Measurements from ENCODE around the gene ETS2.

- TF ChIP-seq, protein P1, sequence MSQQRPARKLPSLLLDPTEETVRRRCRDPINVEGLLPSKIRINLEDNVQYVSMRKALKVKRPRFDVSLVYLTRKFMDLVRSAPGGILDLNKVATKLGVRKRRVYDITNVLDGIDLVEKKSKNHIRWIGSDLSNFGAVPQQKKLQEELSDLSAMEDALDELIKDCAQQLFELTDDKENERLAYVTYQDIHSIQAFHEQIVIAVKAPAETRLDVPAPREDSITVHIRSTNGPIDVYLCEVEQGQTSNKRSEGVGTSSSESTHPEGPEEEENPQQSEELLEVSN (IDR thresholded peaks at IDR 0.05): no peak
- no peak for TF ChIP-seq RAD21 (IDR thresholded peaks at IDR 0.05 in 1 of 2, conservative IDR thresholded peaks at IDR 0.05 in 1 of 2; ENCODE audit: low read depth in 2 of 2, low read length in 2 of 2)
- TF ChIP-seq TAF1 (IDR thresholded peaks at IDR 0.05; ENCODE audit: low read depth, low read length): no peak
Measured at GRCh38 chr21:38768471-38769063, 37.2 kb upstream of the ETS2 start.
